HEK293 (cell line): ENCODE data around the gene PARD3.
"Not testable (repeated sequence)": the region's sequence is repeated elsewhere in the genome, so short reads cannot be mapped to it uniquely, and the experiment has no call there.

Experiments
- CTCF ChIA-PET: fragments of 350-600 bp; formaldehyde crosslinking; extraction: SDS; loops from one replicate; lab custom pipeline; 2021; ENCODE audit warnings: antibody characterized with exemption; lab: Yijun Ruan, JAX
- POLR2A ChIA-PET: fragments of 300-600 bp; formaldehyde crosslinking; extraction: SDS; loops from one replicate; lab custom pipeline; 2020; ENCODE audit warnings: antibody characterized with exemption, inconsistent platforms; lab: Yijun Ruan, JAX
- H3K27ac ChIP-seq: fragments of 200-500 bp; sonication (Bioruptor generic); 2 replicates; pipeline ENCODE4 v1.5.1; 2014; ENCODE audit warnings: low read depth, low read length, control low read depth, inconsistent platforms; ENCODE audit errors: extremely low read depth
- H3K36me3 ChIP-seq, 2 experiments: fragments of 200-500 bp in 1 of 2; sonication (Bioruptor generic) in 1 of 2; 1 replicate in 1 of 2; 2 replicates in 1 of 2; pipeline ENCODE4 v1.5.1; 2014 to 2017; ENCODE audit warnings: inconsistent platforms in 2 of 2, low read length in 2 of 2; ENCODE audit not compliant: control insufficient read depth in 2 of 2, insufficient read depth in 1 of 2
- H3K4me1 ChIP-seq: fragments of 200-500 bp; sonication (Bioruptor generic); 2 replicates; pipeline ENCODE4 v1.5.1; 2014; ENCODE audit warnings: mild to moderate bottlenecking, low read length, inconsistent platforms; ENCODE audit not compliant: control insufficient read depth, insufficient read depth
- H3K4me3 ChIP-seq: 2 replicates; pipeline ENCODE4 v1.5.1; 2011; ENCODE audit warnings: low read depth, mild to moderate bottlenecking, control low read depth, low read length, moderate library complexity
- H3K9me3 ChIP-seq: fragments of 200-500 bp; sonication (Bioruptor generic); 2 replicates; pipeline ENCODE4 v1.5.1; 2014; ENCODE audit warnings: low read depth, low read length, inconsistent platforms; ENCODE audit not compliant: control insufficient read depth, insufficient read depth
- MYNN ChIP-seq: fragments of 450-650 bp; formaldehyde crosslinking; IDR thresholded peaks from 2 replicates; pipeline ENCODE4 v1.5.1; 2016; ENCODE audit warnings: missing biosample characterization, missing genetic modification characterization, borderline replicate concordance
- PRDM2 ChIP-seq: fragments of 450-650 bp; formaldehyde crosslinking; IDR thresholded peaks from 2 replicates; pipeline ENCODE4 v1.5.1; 2016; ENCODE audit warnings: missing biosample characterization, missing genetic modification characterization, borderline replicate concordance
- ZBTB7A ChIP-seq: fragments of 450-650 bp; formaldehyde crosslinking; IDR thresholded peaks from 2 replicates; pipeline ENCODE4 v1.5.1; 2016; ENCODE audit warnings: low read depth, missing biosample characterization, missing genetic modification characterization
- ZEB2 ChIP-seq: fragments of 450-650 bp; formaldehyde crosslinking; IDR thresholded peaks from 2 replicates; pipeline ENCODE4 v1.5.1; 2016; ENCODE audit warnings: missing biosample characterization, missing genetic modification characterization
- ZFP41 ChIP-seq: fragments of 450-650 bp; formaldehyde crosslinking; IDR thresholded peaks from 2 replicates; pipeline ENCODE4 v1.5.1; 2016; ENCODE audit warnings: missing biosample characterization, missing genetic modification characterization, borderline replicate concordance
- ZNF121 ChIP-seq: fragments of 450-650 bp; formaldehyde crosslinking; IDR thresholded peaks from 2 replicates; pipeline ENCODE4 v1.5.1; 2016; ENCODE audit warnings: missing biosample characterization, missing genetic modification characterization
- ZNF223 ChIP-seq: fragments of 450-650 bp; formaldehyde crosslinking; IDR thresholded peaks from 2 replicates; pipeline ENCODE4 v1.5.1; 2016; ENCODE audit warnings: missing biosample characterization, missing genetic modification characterization
- ZNF302 ChIP-seq: fragments of 450-650 bp; formaldehyde crosslinking; IDR thresholded peaks from 2 replicates; pipeline ENCODE4 v1.5.1; 2016; ENCODE audit warnings: missing biosample characterization, missing genetic modification characterization, low read depth
- ZNF335 ChIP-seq: fragments of 450-650 bp; formaldehyde crosslinking; conservative IDR thresholded peaks from 2 replicates; pipeline ENCODE4 v1.5.1; 2016; ENCODE audit warnings: missing biosample characterization, missing genetic modification characterization
- ZNF48 ChIP-seq: fragments of 450-650 bp; formaldehyde crosslinking; IDR thresholded peaks from 2 replicates; pipeline ENCODE4 v1.5.1; 2016; ENCODE audit warnings: missing biosample characterization, missing genetic modification characterization
- ZNF585B ChIP-seq: fragments of 450-650 bp; formaldehyde crosslinking; IDR thresholded peaks from 2 replicates; pipeline ENCODE4 v1.5.1; 2016; ENCODE audit warnings: missing biosample characterization, missing genetic modification characterization
- ZNF785 ChIP-seq: fragments of 450-650 bp; formaldehyde crosslinking; IDR thresholded peaks from 2 replicates; pipeline ENCODE4 v1.5.1; 2016; ENCODE audit warnings: missing biosample characterization, missing genetic modification characterization
- ZXDB ChIP-seq: fragments of 450-650 bp; formaldehyde crosslinking; IDR thresholded peaks from 2 replicates; pipeline ENCODE4 v1.5.1; 2016; ENCODE audit warnings: missing biosample characterization, missing genetic modification characterization

Gene PARD3

GRCh38 chr10:34646331-34646730 lies 168.8 kb downstream of the PARD3 start:
- ChIA-PET CTCF (interaction anchor here (0.6 to 2.3 kb wide), 4 partner anchors 9 to 78 kb away, joined by 3 to 10 read pairs (median 4); no protein-coding TSS in a partner anchor), POLR2A (no interaction called here)
- no peak overlapping the region for H3K27ac ChIP-seq

GRCh38 chr10:34644815-34645214 lies 170.3 kb downstream of the PARD3 start:
- POLR2A ChIA-PET, H3K27ac ChIP-seq, H3K4me1 ChIP-seq, H3K4me3 ChIP-seq, H3K36me3 ChIP-seq, CTCF ChIA-PET, H3K9me3 ChIP-seq: not testable (repeated sequence)
- peak; percentile 76; the same call in 1 of the 2 replicates for TF ChIP-seq ZNF121

More at GRCh38 chr10:34646331-34646730, 168.8 kb downstream of the PARD3 start:
- Histone ChIP-seq H3K36me3 (no peaks in the 10 kb centered on the region), H3K9me3 (no peaks in the 10 kb centered on the region), H3K4me1 (no peaks in the 10 kb centered on the region), H3K4me3 (no peak overlapping the region)
- TF ChIP-seq ZNF335 (tag by site-specific recombination): no peak

GRCh38 chr10:34644224-34644623 lies 170.9 kb downstream of the PARD3 start:
- TF ChIP-seq ZBTB7A (no peak), ZNF785 (tag by site-specific recombination) (no peak), MYNN (tag by site-specific recombination) (no peak), ZEB2 (tag by site-specific recombination) (no peak), PRDM2 (no peak), ZFP41 (no peak), ZNF48 (tag by site-specific recombination) (no peak), ZNF585B (no peak), ZNF302 (tag by site-specific recombination) (no peak), ZXDB (tag by site-specific recombination) (no peak), ZNF223 (tag by site-specific recombination) (no peak)
- Histone ChIP-seq H3K4me3 (no peak overlapping the region), H3K27ac (no peak overlapping the region), H3K9me3 (no peaks in the 10 kb centered on the region), H3K36me3 (no peaks in the 10 kb centered on the region), H3K4me1 (no peaks in the 10 kb centered on the region)
- POLR2A ChIA-PET: no interaction called here
- CTCF ChIA-PET: no interaction called here

GRCh38 chr10:34643620-34644019 lies 171.5 kb downstream of the PARD3 start:
- H3K9me3 ChIP-seq: no peaks in the 10 kb centered on the region

More at GRCh38 chr10:34643620-34644019, 171.5 kb downstream of the PARD3 start:
- H3K36me3 ChIP-seq: no peaks in the 10 kb centered on the region
- ChIA-PET POLR2A (no interaction called here), CTCF (interaction anchor here (0.5 kb wide), 1 partner anchor 456 kb away, joined by 4 read pairs; no protein-coding TSS in a partner anchor)
- no peak overlapping the region for H3K4me3 ChIP-seq
- TF ChIP-seq ZNF121: 0 out of 2 replicates have a peak, but pooled peaks have one; percentile 51
- TF ChIP-seq MYNN (tag by site-specific recombination): no peak
- TF ChIP-seq, all 188 proteins: peak for 1
- Histone ChIP-seq H3K27ac (no peak overlapping the region), H3K4me1 (no peaks in the 10 kb centered on the region)
